ENCODE results near the gene CASP7.

Gene CASP7

DNA sequence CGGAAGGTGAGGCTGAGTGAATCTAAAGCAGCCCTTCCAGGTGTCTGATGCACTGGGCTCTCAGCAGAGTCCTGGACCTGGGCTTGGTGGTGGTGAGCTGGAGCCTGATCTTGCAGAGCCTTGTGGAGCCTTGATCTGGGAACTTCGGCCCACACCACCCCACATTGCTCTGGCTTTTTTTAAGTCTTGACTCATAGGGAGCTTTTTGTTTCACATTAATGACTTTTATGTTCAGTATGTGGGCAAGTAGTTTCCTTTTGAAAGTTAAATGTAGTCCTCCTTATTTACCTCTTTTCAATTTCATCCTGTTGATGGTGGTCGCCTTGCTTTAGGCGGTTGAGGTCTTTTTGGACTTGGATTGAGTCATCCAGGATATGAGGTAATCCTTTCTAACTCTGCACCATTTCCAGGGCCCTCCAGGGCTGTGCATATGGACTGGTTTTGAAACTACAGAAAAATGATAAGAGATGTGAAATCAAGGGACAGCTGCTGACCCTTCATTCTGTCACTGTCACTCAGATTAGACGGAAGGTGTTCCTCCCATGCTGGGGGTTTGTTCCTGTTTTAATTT lies 12.9 kb upstream of the CASP7 start:
- no peak for DNase-seq

DNA sequence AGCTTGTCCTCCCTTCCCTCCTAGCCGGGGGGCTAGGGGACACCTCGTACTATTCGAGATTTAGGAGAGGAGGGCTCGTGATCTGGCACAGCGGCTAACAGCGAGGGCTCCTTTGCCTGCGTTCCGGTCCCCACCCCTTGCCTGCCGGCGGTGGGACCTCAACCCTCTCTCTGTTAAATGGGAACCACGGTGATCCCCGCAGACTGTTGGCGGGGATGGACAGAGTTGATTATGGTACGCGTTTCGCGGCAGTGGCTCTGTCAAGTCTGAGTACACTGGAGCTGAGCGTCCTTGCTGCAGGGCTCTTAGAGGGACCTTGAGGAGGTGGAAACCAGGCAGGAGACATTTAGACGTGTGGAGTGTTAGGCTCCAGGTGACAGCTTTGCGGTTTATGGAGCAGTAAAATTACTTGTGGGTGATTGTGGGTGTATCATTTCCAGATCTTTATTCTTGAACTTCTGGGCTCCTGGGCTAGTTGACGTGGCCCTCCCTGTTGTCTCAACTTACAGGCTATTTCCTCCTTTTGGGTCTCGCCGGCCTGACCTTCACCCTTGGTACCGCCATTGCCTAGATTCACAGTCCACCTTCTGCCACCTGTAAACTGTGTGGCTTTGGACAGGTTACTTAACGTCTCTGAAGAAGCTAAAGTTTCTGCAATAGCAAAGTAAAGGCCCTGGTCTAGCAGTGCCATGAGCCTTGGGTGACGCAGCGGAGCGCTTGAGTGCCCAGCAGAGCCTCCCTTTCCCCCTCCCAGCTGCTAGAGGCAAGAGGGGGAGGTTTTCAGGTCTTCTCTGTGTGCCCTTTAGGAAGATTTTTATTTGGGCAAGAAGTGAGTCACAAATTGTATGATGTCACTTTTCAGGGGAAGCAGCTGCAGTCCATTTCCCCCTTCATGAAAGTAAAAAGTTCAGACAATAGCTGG lies 739 bp downstream of the CASP7 start:
- peak in 1 of 2 experiments; percentile 14 for DNase-seq

DNA sequence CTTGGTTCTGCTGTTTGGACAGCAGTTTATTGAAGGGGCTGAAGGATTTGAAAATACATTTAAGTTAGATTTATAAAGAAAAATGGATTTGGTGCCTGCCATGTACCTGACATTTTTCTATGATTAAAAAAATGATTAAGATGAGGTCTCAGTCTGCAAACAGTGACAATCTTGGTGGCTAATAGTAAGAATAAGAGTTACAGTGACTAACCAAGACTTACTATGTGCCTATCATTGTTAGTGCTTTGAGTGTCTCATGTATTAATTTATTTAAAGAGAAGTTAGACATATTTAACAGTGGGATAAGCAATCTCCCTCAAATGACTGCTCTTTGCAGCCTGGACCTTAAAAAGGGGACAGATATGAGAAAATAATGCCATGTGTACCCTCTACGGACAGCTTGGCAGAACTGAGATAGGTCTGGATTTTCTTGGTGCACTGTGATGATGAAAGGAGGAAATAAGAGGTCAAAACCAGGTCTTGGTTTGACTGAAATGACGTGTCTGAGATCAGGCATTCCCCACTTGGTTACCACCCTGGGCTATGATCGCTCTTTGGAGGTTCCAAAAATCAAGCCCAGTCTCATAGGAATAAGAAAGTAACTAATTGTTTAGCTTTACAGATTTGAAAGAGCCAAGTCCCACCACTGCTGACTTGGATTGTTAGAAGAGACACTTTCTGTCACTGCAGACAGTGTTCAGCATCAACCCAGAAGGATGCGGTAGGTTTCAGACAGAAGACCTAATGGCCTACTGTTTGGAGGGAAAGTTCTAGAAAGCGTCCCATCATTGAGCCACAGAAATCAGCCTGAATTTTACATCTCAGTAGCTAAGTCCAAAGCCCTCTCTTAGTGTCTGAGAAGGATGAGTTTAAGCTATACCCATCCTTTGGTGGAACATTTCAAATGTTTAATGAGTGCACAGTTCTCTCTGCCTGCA lies 2.1 kb downstream of the CASP7 start:
- no peak for DNase-seq

DNA sequence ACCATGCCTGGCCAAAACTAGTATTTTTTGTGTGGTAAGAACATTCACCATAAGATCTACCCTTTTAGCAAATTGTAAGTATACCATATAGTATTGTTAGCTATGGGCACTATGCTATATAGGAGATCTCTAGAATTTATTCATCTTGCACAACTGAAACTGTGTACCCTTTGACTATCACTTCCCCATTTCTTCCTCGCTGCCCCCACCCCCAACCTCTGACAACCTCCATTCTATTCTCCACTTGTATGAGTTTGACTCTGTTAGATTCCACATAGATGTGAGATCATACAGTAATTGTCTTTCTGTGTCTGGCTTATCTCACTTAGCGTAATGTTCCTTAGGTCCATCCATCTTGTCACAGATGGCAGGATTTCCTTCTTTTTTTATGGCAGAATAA lies 3.6 kb downstream of the CASP7 start:
- DNase-seq: no peak

DNA sequence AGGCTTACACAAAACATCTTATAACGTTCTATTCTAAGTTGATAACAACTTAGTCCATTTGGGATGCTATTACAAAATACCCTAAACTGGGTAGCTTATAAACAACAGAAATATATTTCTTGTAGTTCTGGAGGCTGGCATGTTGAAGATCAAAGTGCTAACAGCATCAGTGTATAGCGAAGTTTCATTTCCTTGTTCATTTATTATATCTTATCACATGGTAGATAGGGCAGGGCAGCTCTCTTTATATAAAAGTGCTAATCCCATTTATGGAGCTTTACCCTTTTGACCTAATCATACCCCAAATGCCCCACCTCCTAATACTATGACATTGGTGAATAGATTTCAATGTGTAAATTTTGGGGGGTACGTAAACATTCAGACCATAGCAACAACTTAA lies 6.3 kb downstream of the CASP7 start:
- DNase-seq: no peak

DNA sequence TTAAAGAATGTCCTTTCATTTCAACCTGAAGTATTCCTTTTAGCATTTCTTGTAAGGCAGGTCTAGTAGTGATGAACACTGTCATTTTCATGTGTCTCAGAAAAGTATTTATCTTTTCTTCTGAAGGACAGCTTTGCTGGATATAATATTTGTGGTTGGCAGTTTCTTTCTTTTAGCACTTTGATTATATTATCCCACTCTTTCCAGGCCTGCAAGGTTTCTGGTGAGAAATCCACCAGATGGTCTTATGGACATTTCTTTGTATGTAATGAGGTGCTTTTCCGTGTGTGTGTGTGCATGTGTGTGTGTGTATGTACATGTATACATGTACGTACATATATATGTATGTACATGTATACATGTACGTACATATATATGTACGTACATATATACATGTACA lies 7.3 kb downstream of the CASP7 start:
- no peak for DNase-seq

DNA sequence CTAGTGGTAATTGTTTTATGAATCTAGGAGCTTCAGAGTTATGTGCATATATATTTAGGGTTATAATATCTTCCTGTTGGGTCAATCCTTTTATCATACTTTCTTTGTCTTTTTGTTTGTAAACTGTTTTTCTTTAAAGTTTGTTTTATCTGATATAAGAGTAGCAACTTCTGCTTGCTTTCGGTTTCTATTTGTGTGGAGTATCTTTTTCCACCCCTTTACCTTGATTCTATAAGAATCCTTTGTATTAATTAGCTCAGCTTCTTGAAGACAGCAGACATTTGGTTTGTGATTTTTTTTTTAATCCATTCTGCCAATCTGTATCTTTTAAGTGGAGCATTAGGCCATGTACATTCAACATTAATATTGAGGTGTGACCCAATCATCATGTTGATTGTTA lies 9.3 kb downstream of the CASP7 start:
- no peak for DNase-seq

DNA sequence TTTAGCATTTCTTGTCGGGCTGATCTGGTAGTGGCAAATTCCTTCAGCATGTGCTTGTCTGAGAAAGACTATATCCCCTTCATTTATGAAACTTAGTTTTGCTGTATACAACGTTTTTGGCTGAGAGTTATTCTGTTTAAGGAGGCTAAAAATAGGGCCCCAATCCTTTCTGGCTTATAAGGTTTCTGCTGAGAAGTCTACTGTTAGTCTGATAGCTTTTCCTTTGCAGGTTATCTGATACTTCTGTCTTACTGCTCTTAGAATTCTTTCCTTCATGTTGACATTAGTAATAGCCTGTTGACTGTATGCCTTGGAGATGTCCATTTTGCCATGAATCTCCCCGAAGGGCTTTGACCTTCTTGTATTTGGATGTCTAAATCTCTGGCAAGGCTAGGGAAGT lies 9.9 kb downstream of the CASP7 start:
- no peak for DNase-seq

DNA sequence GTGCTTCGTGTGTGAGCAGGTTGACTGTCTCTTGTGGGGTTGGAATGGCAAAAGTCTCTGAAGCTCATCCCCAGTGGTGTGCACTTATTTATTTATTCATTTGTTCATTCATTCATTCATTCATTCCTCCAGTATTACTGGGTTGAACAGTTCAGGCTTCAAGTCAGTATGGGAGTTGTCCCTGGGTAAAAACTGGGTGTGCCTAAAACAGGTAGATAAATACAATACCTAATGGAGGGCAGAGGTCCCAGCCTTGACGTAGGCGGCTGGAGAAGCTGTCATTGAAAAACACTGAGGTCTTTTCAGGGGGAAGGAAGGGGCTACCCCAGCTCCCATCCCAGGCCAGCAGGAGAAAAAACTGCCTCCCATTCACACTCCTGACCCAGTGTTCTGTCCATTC lies 11.0 kb downstream of the CASP7 start:
- no peak for DNase-seq

DNA sequence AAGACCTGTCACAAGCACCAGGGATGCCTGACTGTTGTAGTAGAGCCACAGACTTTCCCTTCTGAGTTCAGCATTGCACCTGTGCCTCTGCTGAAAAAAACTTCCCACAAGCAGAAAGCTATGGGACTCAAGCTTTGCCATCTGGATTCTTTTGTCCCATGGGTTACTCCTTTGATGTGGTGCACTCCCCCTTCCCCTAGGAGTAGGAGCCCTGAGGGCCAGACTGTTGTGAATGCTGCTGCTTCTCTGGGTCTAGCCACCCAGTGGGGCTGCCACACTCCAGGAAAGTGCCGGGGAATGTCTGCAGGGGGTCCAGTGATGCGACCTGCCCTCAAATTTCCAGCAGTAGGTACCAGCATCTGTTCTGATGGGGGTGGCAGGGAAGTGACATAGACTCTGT lies 11.7 kb downstream of the CASP7 start:
- DNase-seq: no peak

DNA sequence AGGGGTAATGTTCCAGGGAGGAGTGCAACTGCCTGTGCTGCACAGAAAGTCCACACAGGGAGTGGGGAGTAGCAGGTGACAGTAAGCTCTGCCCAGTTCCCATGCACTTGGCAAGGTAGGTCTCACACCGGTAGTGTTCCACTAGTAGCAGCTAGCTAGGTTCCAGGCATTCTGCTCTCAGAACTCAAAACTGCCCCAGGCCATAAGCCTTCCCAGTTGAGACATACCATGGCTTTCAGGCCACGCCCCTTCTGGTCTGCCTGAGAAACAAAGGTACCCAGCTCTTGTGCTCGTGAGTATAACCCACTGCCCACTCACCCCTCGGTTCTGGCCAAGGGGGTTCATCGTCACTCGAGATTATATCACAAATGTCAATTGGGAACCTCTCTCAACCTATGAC lies 12.6 kb downstream of the CASP7 start:
- no peak for DNase-seq

DNA sequence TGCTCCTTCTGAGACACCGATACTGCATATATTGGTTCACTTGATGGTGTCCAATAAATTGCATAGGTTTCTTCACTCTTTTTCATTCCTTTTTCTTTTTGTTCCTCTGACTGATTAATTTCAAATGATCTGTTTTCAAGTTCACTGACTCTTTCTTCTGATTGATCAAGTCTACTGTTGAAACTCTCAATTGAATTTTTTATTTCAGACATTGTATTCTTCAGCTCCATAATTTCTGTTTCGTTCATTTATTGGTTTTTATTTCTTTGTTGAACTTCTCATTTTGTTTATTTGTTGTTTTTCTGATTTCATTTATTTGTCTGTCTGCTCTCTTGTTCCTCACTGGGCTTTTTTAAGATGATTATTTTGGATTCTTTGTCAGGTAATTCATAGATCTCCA lies 13.6 kb downstream of the CASP7 start:
- DNase-seq: no peak

DNA sequence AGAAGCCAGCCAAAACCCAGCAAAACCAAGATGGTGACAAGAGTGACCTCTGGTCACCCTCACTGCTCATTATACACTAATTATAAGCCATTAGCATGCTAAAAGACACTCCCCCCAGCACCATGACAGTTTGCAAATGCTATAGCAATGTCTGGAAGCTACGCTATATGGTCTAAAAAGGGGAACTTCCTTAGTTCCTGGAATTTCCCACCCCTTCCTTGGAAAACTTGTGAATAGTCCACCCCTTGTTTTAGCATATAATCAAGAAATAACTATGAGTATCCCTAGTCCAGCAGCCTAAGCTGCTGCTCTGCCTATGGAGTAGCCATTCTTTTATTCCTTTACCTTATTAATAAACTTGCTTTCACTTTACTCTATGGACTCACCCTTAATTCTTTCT lies 16.0 kb downstream of the CASP7 start:
- DNase-seq: no peak

DNA sequence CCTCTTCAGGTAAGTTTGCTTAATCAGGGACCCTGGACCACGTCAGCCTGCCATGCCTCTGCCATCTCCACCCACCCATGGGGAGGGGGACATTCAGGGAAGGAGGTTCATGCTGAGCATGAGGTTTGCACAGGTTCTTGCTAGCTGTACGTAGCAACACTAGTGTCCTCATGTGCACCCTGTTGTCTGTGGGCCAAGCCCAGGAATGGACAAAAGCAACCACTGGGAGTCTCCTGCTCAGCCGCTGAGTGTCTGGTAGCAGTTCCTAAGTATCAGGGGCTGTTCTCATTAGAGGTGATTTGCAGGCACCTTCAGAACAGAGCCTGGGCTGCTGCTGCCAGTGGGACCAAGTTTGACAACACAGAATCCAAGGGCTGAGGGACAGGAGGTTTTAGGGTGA lies 17.9 kb downstream of the CASP7 start:
- DNase-seq: no peak

DNA sequence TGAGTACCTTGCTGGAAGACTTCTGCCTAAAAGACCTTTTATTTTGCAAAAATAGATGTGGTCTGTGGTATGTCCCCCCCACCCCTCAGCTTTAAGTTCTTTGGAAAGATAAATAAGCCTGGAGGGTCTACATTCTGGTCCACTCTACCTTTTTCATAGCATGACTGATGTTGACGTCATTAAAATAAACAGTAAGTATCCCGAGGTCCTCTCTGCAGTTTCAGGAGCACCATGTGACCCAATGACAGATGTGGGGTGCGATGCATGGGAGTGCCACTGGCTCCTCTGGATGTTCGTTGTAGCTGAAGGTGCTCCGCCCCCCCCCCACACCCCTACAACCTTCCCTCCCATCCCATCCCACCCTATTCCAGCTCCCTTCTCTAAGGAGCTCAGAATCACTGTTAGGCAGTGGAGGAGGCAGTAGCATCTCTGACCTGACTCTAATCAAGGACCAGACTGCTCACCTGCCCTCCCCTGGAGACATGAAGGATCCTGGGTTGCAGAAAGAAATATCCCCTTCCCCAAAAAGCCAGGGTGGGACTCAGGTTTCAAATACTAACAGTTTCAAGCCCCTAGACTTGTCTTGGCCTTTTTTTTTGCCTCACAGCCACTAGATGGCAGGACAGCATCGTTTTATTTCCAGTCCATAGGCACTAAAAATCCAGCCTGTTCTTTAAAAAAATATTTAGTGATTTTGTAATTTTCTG lies 25.1 kb downstream of the CASP7 start:
- DNase-seq: peak in 1 of 2 experiments; percentile 7

DNA sequence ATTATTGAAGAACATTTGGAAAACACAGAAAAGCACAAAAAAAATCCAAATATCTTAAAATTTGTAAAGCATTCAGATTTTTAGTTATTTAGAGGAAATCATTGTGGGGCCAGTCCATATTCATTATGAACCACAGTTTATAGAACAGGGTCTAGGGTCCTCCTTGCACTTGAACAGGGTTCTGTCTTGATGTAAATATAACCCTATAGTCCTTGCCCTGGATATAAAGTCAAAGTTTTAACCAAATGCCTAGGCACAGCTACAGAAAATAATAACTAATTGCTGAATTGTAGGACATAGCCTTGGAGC lies 25.6 kb downstream of the CASP7 start:
- DNase-seq: no peak

DNA sequence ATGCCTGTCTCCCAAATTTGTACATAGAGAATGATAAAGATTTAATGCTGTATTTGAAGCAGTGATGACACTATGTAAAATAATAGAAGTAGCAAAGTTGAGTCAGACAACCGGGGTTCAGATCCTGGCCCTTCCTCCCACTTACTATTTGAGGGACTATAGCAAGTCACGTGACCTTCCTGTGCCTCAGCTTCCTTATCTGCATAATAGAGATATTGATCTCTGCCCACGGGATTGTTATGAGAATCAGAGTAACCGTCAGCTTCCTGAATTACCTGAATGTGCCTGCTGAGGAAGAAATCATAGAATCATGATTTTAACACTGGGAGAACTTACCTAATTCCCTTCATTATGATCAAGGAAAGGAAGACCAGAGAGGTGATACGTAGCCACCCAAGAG lies 26.9 kb downstream of the CASP7 start:
- DNase-seq: no peak

DNA sequence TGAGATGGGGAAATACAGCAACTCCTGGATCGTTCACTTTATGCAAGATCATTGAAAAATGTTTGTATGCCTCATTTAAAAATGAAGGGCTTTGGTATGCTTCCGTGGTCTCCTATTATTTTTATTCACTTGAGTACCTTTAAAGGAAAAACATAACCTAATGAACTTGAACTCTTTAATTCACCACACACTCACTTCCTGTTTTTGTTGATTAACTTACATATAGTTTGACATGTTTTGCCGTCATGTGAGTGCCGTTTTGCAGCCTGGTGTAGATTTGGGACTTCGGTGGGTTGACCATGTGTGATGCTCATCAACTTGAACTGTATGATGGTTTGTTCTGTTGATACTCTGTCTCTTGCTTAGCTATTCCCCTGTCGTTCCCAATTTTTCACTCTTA lies 28.9 kb downstream of the CASP7 start:
- DNase-seq: no peak

DNA sequence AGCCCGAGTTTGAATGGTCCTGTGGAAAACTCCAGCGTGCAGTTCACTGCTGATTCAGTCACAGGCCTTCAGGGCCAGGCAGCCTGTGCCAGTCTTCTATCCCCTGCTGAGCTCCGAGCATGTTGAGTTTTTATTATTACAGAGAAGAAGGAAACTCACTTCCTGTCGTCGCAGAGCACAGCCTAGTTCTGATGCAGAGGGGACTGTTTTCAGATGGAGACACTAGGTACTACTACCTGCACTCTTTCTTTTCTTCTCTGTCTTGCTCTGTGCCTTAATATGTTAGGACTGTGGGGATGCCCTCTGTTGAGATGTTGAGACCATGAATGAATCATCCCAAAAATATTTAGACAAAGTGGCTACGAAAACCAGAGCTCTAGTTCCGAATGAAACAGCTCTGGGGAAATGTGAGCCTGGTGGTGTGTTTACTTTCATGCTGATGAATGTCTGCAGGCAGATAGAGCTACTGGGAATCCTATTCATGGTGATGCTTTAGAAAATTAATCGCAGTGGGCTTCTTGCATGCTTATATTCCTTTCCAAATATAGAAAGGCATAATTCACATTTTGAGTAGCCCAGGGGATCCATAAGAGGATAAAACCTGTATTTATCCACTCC lies 29.6 kb downstream of the CASP7 start:
- DNase-seq: no peak

DNA sequence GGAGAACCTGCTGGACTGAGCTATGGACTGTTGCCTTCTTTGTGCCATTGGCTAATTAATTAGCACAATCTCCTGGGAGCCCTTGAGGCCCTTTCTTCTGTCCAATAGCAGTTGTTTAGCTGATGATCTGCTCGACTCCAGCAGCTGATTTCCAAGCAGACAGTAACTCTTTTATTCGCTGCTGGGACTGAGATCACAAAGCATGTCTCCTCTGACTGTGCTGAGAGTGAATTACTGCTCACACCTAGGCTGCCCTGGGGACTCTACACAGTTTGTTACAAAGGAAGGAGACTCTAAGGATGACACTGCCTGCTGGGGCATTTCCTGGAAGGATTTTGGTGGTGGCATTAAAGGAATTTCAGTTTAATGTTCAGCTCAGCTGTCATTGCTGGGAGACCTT lies 31.4 kb downstream of the CASP7 start:
- DNase-seq: no peak

DNA sequence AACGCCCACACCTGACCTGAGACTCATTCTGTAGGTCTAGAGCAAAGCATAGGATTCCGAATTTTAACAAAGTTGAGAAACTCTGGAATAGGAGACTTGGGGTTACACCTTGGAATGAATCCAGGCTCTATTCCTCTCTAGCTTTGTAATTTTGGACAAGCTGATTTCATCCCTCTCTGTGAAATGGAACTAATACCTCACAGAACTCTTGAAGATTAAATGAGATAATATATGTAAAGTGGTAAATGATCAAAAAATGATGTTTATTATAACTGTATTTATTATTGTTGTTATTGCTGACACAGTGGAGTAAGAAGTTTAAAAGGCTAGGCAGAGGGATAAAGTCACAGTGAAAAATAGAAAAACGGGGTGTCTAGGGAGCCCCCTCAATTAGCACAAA lies 32.3 kb downstream of the CASP7 start:
- no peak for DNase-seq

DNA sequence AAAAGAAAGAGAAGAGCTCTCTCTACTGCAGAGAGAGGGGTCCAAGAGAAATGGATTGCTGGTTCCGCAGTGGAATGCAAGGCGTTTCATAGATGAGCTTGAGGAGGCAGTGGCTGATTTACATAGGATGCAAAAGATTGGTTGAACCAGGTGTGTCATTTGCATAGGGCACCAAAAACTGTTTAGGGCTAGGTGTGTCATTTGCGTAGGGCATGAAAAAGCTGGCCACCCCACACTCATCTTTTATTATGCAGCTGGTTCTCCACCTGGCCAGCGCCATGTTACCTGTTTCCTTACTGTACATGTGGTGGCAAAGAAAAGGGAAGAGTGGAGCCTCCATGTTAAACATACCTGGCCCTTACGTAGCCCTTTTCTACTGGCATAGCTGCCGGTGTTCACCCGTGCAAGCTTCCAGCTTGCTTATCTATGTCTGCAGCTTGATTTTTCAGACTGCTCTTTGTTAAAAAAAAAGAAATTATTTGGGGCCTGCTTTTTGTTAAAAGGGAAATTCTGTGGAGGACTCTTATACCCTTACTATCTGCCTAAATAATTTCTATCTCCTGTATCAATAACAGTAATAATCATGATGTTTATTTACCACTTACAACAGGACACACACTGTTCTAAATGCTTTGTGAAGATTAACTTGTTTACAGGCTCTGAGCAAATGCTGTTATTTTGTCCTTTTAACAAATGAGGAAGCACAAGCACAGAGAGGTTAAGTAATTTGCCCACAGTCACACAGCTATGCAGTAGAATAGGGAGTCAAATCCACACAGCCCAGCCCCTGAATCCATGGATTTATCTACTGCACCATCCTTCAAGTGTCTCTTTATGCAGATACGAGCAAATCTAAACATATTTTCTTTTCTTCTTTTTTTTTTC lies 33.3 kb downstream of the CASP7 start:
- no peak for DNase-seq
